PFSK-1 (cell line): ENCODE data around the gene EVA1B.

Experiments used
- POLR2AphosphoS5 ChIP-seq: IDR thresholded peaks from 2 replicates; pipeline ENCODE4 v1.6.1; 2012; ENCODE audit warnings: low read depth, mild to moderate bottlenecking, control low read depth, low read length, moderate library complexity
- SIN3A ChIP-seq: IDR thresholded peaks from 2 replicates; pipeline ENCODE4 v1.6.1; 2012; ENCODE audit warnings: mild to moderate bottlenecking, low read length, moderate library complexity, borderline replicate concordance; ENCODE audit not compliant: insufficient read depth
- TF ChIP-seq, protein P1 (sequence below), 2 experiments: IDR thresholded peaks; 2 replicates each; pipeline versions ENCODE4 v1.6.1 to v1.8.0; 2011 to 2012; ENCODE audit warnings: low read depth in 2 of 2, low read length in 2 of 2, control low read depth in 1 of 2, inconsistent platforms in 1 of 2, mild to moderate bottlenecking in 1 of 2, moderate library complexity in 1 of 2; ENCODE audit not compliant: insufficient read depth in 1 of 2

GRCh38 chr1:36354486-36354885, 31.0 kb upstream of the EVA1B start:
- no peak for TF ChIP-seq POLR2AphosphoS5
- TF ChIP-seq, protein P1, sequence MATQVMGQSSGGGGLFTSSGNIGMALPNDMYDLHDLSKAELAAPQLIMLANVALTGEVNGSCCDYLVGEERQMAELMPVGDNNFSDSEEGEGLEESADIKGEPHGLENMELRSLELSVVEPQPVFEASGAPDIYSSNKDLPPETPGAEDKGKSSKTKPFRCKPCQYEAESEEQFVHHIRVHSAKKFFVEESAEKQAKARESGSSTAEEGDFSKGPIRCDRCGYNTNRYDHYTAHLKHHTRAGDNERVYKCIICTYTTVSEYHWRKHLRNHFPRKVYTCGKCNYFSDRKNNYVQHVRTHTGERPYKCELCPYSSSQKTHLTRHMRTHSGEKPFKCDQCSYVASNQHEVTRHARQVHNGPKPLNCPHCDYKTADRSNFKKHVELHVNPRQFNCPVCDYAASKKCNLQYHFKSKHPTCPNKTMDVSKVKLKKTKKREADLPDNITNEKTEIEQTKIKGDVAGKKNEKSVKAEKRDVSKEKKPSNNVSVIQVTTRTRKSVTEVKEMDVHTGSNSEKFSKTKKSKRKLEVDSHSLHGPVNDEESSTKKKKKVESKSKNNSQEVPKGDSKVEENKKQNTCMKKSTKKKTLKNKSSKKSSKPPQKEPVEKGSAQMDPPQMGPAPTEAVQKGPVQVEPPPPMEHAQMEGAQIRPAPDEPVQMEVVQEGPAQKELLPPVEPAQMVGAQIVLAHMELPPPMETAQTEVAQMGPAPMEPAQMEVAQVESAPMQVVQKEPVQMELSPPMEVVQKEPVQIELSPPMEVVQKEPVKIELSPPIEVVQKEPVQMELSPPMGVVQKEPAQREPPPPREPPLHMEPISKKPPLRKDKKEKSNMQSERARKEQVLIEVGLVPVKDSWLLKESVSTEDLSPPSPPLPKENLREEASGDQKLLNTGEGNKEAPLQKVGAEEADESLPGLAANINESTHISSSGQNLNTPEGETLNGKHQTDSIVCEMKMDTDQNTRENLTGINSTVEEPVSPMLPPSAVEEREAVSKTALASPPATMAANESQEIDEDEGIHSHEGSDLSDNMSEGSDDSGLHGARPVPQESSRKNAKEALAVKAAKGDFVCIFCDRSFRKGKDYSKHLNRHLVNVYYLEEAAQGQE (IDR thresholded peaks at IDR 0.05; ENCODE audit: insufficient read depth in 1 of 2, low read depth in 2 of 2, low read length in 2 of 2) = no peak
- no peak for TF ChIP-seq SIN3A
